Ovary (tissue), 9 donors: ENCODE results near the gene ROBO2. TPM values are rescaled to one million over a fixed set of nuclear protein-coding genes. Genes with fewer than 3 reads are reported as not detected.

Experiments
- DNase-seq, 5 donors: peaks; one replicate each; pipeline ENCODE4 v3.0.0-alpha.2; 2019 to 2020
- H3K27ac ChIP-seq, 2 donors: fragments of 200-600 bp; one replicate each; pipeline versions ENCODE4 v1.5.1 to v1.8.0; 2019 to 2022
- H3K27me3 ChIP-seq: fragments of 200-600 bp; one replicate; pipeline ENCODE4 v1.8.0; 2022
- H3K36me3 ChIP-seq: fragments of 200-600 bp; sonication (generic); one replicate; pipeline ENCODE4 v1.5.1; 2019
- H3K4me1 ChIP-seq: one replicate; pipeline ENCODE4 v1.8.1; 2013; ENCODE audit warnings: mild to moderate bottlenecking, moderate library complexity; ENCODE audit not compliant: insufficient read depth
- H3K4me3 ChIP-seq: fragments of 200-600 bp; sonication (generic); one replicate; pipeline ENCODE4 v1.5.1; 2017
- H3K9me3 ChIP-seq, 2 donors: fragments of 200-600 bp in 1 of 2; sonication (generic) in 1 of 2; one replicate each; pipeline versions ENCODE4 v1.5.1 to v1.8.1; 2013 to 2019; ENCODE audit warnings: mild to moderate bottlenecking in 1 of 2, moderate library complexity in 1 of 2
- CTCF ChIP-seq, 3 donors: fragments of 450-650 bp in 2 of 3; fragments of 200-600 bp in 1 of 3; IDR thresholded peaks; one replicate each; pipeline versions ENCODE4 v1.5.1 to v1.8.0; 2016 to 2022; ENCODE audit warnings: antibody characterized with exemption in 3 of 3, mild to moderate bottlenecking in 1 of 3
- EP300 ChIP-seq: sonication (generic); formaldehyde crosslinking; IDR thresholded peaks from one replicate; pipeline ENCODE4 v1.6.1; 2017; ENCODE audit warnings: antibody characterized with exemption
- POLR2A ChIP-seq: fragments of 450-650 bp; IDR thresholded peaks from one replicate; pipeline ENCODE4 v1.6.1; 2017; ENCODE audit warnings: antibody characterized with exemption, mild to moderate bottlenecking, moderate library complexity
- WGBS, 3 donors: extraction: QIAGEN DNeasy Blood & Tissue Kit in 1 of 3; methylation state at CpG; one replicate each; pipeline versions ENCODE4 v1.1.5 to v1.1.7; 2013 to 2017; 5-methylcytosine and 5-hydroxymethylcytosine counted together
- intact Hi-C, 4 donors: fragments of 100-400 bp; cut with DNase I; formaldehyde crosslinking; loops; one replicate each; pipeline versions ENCODE4 v1.11.0 to v1.15.1; 2022 to 2023
- polyA plus RNA-seq, 2 donors: library from polyadenylated mRNA; stranded (reverse); fragments of 200-250 nt in 1 of 2; fragments of 350-450 nt in 1 of 2; fragmentation: Illumina TruSeq in 1 of 2; extraction: RNeasy Lipid Tissue Mini Kit (QIAGEN cat#74804) in 1 of 2; gene quantifications; one replicate each; pipeline ENCODE4 v1.2.3, GENCODE V29; 2013 to 2014
- total RNA-seq, 7 donors: library from RNA; depleted of rRNA in 2 of 7; stranded (reverse); fragments of >200 nt in 2 of 7; fragmentation: NEBNext Ultra II Directional in 3 of 7; extraction: Animal tissue kit (Norgen Biotek cat#: 25700) in 3 of 7; gene quantifications; one replicate each; pipeline versions ENCODE4 v1.1.0 to v1.2.4, GENCODE V29; 2016 to 2023
- donor health status: DM: no; HTN: no; CAD: no; lungs with moderate emphysema.
- donor health status: DM: no; HTN: no; CAD: no.
- donor health status: Bipolar disorder and iron deficiency.
- donor health status: DM: yes; HTN: yes; CAD: no.
- donor health status: DM: no; HTN: no; CAD: no.
- donor health status: DM: yes; HTN: yes; CAD: no.

Gene ROBO2
- total and polyA plus RNA-seq, 9 donors: 3.4 to 14.8 (median 5.6) TPM

- no peaks in the 10 kb centered on the region for H3K36me3 ChIP-seq
- H3K4me1 ChIP-seq: no peaks in the 10 kb centered on the region
- no peak overlapping the region for H3K27ac ChIP-seq
- no peaks in the 10 kb centered on the region for H3K9me3 ChIP-seq
- TF ChIP-seq POLR2A: no peak
- no peak for TF ChIP-seq CTCF (IDR thresholded peaks at IDR 0.05)
- no peak for TF ChIP-seq EP300
- H3K27me3 ChIP-seq: no peaks in the 10 kb centered on the region
- intact Hi-C loops: no loop called here
- DNase-seq: no peak
- no peak overlapping the region for H3K4me3 ChIP-seq
These were observed 164.0 kb downstream of the ROBO2 start for GRCh38 chr3:77203851-77204250.

- no peaks in the 10 kb centered on the region for H3K27me3 ChIP-seq
- no peak for DNase-seq
- H3K36me3 ChIP-seq: no peaks in the 10 kb centered on the region
- TF ChIP-seq EP300 (no peak), POLR2A (no peak), CTCF (IDR thresholded peaks at IDR 0.05) (no peak)
- H3K4me1 ChIP-seq: no peaks in the 10 kb centered on the region
- intact Hi-C loops: no loop called here
- no peak overlapping the region for H3K4me3 ChIP-seq
- H3K27ac ChIP-seq: no peak overlapping the region
- WGBS, 3 donors: 90 to 94% (median 93%) methylated on average over 11 of the region's 11 CpGs
- no peaks in the 10 kb centered on the region for H3K9me3 ChIP-seq
These were observed 164.9 kb downstream of the ROBO2 start for GRCh38 chr3:77204788-77205187.

GRCh38 chr3:77207753-77208152 lies 167.9 kb downstream of the ROBO2 start:
- intact Hi-C loops: no loop called here
- no peaks in the 10 kb centered on the region for H3K9me3 ChIP-seq
- no peaks in the 10 kb centered on the region for H3K36me3 ChIP-seq
- H3K4me3 ChIP-seq: no peak overlapping the region
- no peak overlapping the region for H3K27ac ChIP-seq
- no peaks in the 10 kb centered on the region for H3K27me3 ChIP-seq
- 89 to 94% (median 91%) methylated on average over 8 of the region's 8 CpGs for WGBS, 3 donors
- no peaks in the 10 kb centered on the region for H3K4me1 ChIP-seq
- TF ChIP-seq POLR2A: no peak
- no peak for TF ChIP-seq CTCF (IDR thresholded peaks at IDR 0.05)
- no peak for TF ChIP-seq EP300
- no peak for DNase-seq

- Histone ChIP-seq H3K9me3 (no peaks in the 10 kb centered on the region), H3K4me1 (no peaks in the 10 kb centered on the region)
These were observed 182.8 kb downstream of the ROBO2 start for GRCh38 chr3:77222701-77223100.

More at GRCh38 chr3:77222701-77223100, 182.8 kb downstream of the ROBO2 start:
- H3K36me3 ChIP-seq: no peaks in the 10 kb centered on the region
- TF ChIP-seq CTCF (IDR thresholded peaks at IDR 0.05) (no peak), EP300 (no peak), POLR2A (no peak)
- no peak for DNase-seq
- intact Hi-C loops: no loop called here
- no peak overlapping the region for H3K4me3 ChIP-seq
- 54 to 71% (median 70%) methylated on average over 3 of the region's 3 CpGs for WGBS, 3 donors
- no peaks in the 10 kb centered on the region for H3K27me3 ChIP-seq
- H3K27ac ChIP-seq: no peak overlapping the region
